ENCODE results near the gene ARPC5L.

GRCh38 chr9:124841075-124841821 lies 20.7 kb upstream of the ARPC5L start:
- TF ChIP-seq, protein P1, sequence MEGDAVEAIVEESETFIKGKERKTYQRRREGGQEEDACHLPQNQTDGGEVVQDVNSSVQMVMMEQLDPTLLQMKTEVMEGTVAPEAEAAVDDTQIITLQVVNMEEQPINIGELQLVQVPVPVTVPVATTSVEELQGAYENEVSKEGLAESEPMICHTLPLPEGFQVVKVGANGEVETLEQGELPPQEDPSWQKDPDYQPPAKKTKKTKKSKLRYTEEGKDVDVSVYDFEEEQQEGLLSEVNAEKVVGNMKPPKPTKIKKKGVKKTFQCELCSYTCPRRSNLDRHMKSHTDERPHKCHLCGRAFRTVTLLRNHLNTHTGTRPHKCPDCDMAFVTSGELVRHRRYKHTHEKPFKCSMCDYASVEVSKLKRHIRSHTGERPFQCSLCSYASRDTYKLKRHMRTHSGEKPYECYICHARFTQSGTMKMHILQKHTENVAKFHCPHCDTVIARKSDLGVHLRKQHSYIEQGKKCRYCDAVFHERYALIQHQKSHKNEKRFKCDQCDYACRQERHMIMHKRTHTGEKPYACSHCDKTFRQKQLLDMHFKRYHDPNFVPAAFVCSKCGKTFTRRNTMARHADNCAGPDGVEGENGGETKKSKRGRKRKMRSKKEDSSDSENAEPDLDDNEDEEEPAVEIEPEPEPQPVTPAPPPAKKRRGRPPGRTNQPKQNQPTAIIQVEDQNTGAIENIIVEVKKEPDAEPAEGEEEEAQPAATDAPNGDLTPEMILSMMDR (conservative IDR thresholded peaks at IDR 0.05 in 1 of 2, IDR thresholded peaks at IDR 0.05 in 1 of 2; ENCODE audit: extremely low read depth in 1 of 2, insufficient read depth in 1 of 2, low read depth in 1 of 2, low read length in 2 of 2), result no peak
- no peak for TF ChIP-seq EZH2 (IDR thresholded peaks at IDR 0.05; ENCODE audit: borderline replicate concordance, low read length)

All from mammary epithelial cell (primary cell).